ENCODE results near the gene HBZ.

- TF ChIP-seq CTCF (IDR thresholded peaks at IDR 0.05) (no peak), POLR2A (IDR thresholded peaks at IDR 0.05) (no peak)
These were observed 47.5 kb upstream of the HBZ start for GRCh38 chr16:104928-105327.

All from breast epithelium (tissue), 3 donors.